Dedifferentiated amniotic fluid mesenchymal stem cell (primary cell): ENCODE data around the gene MRC2.
A peak's percentile ranks its signal among the peaks of the same experiment; 100 is the strongest.

Experiments used
- DNase-seq: peaks from one replicate; pipeline ENCODE4 v3.0.0-alpha.2; 2016; ENCODE audit errors: extremely low spot score

Gene MRC2

GRCh38 chr17:62663304-62663703 is 35.8 kb downstream of the MRC2 start:
- no peak for DNase-seq

- DNase-seq: no peak
Observed at GRCh38 chr17:62664336-62665120, 37.1 kb downstream of the MRC2 start.

- no peak for DNase-seq
Observed at GRCh38 chr17:62665599-62665998, 38.1 kb downstream of the MRC2 start.

GRCh38 chr17:62666061-62666800 is 38.8 kb downstream of the MRC2 start:
- DNase-seq: no peak

GRCh38 chr17:62666801-62667591 is 39.5 kb downstream of the MRC2 start:
- DNase-seq: no peak

- peak; percentile 51 for DNase-seq
Observed at GRCh38 chr17:62668091-62668804, 40.8 kb downstream of the MRC2 start.

GRCh38 chr17:62670202-62670821 is 42.8 kb downstream of the MRC2 start:
- no peak for DNase-seq

GRCh38 chr17:62671553-62671952 is 44.1 kb downstream of the MRC2 start:
- no peak for DNase-seq

- no peak for DNase-seq
Observed at GRCh38 chr17:62672957-62673356, 45.5 kb downstream of the MRC2 start.

GRCh38 chr17:62673614-62674362 is 46.3 kb downstream of the MRC2 start:
- DNase-seq: no peak

GRCh38 chr17:62674363-62674739 is 46.9 kb downstream of the MRC2 start:
- no peak for DNase-seq

- no peak for DNase-seq
Observed at GRCh38 chr17:62674841-62675240, 47.4 kb downstream of the MRC2 start.

- DNase-seq: no peak
Observed at GRCh38 chr17:62675260-62675659, 47.8 kb downstream of the MRC2 start.

- DNase-seq: no peak
Observed at GRCh38 chr17:62675701-62676100, 48.2 kb downstream of the MRC2 start.

GRCh38 chr17:62676231-62676943 is 48.9 kb downstream of the MRC2 start:
- no peak for DNase-seq

GRCh38 chr17:62676952-62677596 is 49.6 kb downstream of the MRC2 start:
- no peak for DNase-seq

GRCh38 chr17:62678214-62678919 is 50.9 kb downstream of the MRC2 start:
- no peak for DNase-seq

GRCh38 chr17:62679866-62680377 is 52.5 kb downstream of the MRC2 start:
- no peak for DNase-seq
